ENCODE data around the gene FAR2.
"Not testable (repeated sequence)": the region's sequence is repeated elsewhere in the genome, so short reads cannot be mapped to it uniquely, and the experiment has no call there.

The FAR2 gene

GRCh38 chr12:29148911-29149690 is at the start of gene FAR2:
FAR2 (plus strand) TSS chr12:29149278; CDS start chr12:29270450, 121,172 bp downstream.
- peak; percentile 92 for DNase-seq

GRCh38 chr12:29102741-29103140 is 46.3 kb upstream of the FAR2 start:
- peak; percentile 12 for DNase-seq

- peak; percentile 77 for DNase-seq
Observed at GRCh38 chr12:29103539-29103974, 45.5 kb upstream of the FAR2 start.

GRCh38 chr12:29104516-29104915 is 44.6 kb upstream of the FAR2 start:
- peak; percentile 22 for DNase-seq

- DNase-seq, result no peak
Observed at GRCh38 chr12:29110506-29111442, 38.3 kb upstream of the FAR2 start.

- no peak for DNase-seq
Observed at GRCh38 chr12:29113101-29113500, 36.0 kb upstream of the FAR2 start.

- DNase-seq, result no peak
Observed at GRCh38 chr12:29116414-29116813, 32.7 kb upstream of the FAR2 start.

- DNase-seq, result peak; percentile 48
Observed at GRCh38 chr12:29131539-29131938, 17.5 kb upstream of the FAR2 start.

- no peak for DNase-seq
Observed at GRCh38 chr12:29132316-29132715, 16.8 kb upstream of the FAR2 start.

GRCh38 chr12:29133181-29133580 is 15.9 kb upstream of the FAR2 start:
- no peak for DNase-seq

GRCh38 chr12:29133680-29134079 is 15.4 kb upstream of the FAR2 start:
- DNase-seq, result no peak

- not testable (repeated sequence) for DNase-seq
Observed at GRCh38 chr12:29138256-29138655, 10.8 kb upstream of the FAR2 start.

- DNase-seq, result not testable (repeated sequence)
Observed at GRCh38 chr12:29138855-29139254, 10.2 kb upstream of the FAR2 start.

- DNase-seq, result no peak
Observed at GRCh38 chr12:29145372-29146170, 3.5 kb upstream of the FAR2 start.

- peak; percentile 64 for DNase-seq
Observed at GRCh38 chr12:29146196-29146595, 2.9 kb upstream of the FAR2 start.

GRCh38 chr12:29147731-29148595 is 1.1 kb upstream of the FAR2 start:
- peak; percentile 58 for DNase-seq

GRCh38 chr12:29148596-29148910 is 525 bp upstream of the FAR2 start:
- DNase-seq, result peak; percentile 70

- peak; percentile 59 for DNase-seq
Observed at GRCh38 chr12:29149691-29150281, 708 bp downstream of the FAR2 start.

- peak; percentile 62 for DNase-seq
Observed at GRCh38 chr12:29150462-29150861, 1.4 kb downstream of the FAR2 start.

GRCh38 chr12:29152223-29152868 is 3.3 kb downstream of the FAR2 start:
- DNase-seq, result peak; percentile 85

All from hematopoietic multipotent progenitor cell treated with erythropoietin and hydrocortisone succinate and interleukin-3 and kit ligand, for 6 days (in vitro differentiated cells).